ENCODE results near the gene THAP11.
A peak's percentile ranks its signal among the peaks of the same experiment; 100 is the strongest.

The THAP11 gene

GRCh38 chr16:67864594-67864993 is 22.5 kb downstream of the THAP11 start:
- DNase-seq: no peak

GRCh38 chr16:67865318-67865717 is 23.2 kb downstream of the THAP11 start:
- no peak for DNase-seq

- DNase-seq: no peak
Observed at GRCh38 chr16:67868290-67868689, 26.2 kb downstream of the THAP11 start.

- no peak for DNase-seq
Observed at GRCh38 chr16:67869653-67870052, 27.5 kb downstream of the THAP11 start.

GRCh38 chr16:67871256-67871655 is 29.1 kb downstream of the THAP11 start:
- no peak for DNase-seq

GRCh38 chr16:67872131-67872630 is 30.1 kb downstream of the THAP11 start:
- no peak for DNase-seq

GRCh38 chr16:67872631-67873434 is 30.7 kb downstream of the THAP11 start, which contains the start of gene EDC4:
TSS of gene EDC4 (plus strand) at chr16:67873052. CDS start at chr16:67873262, 210 bp downstream.
- no peak for DNase-seq

GRCh38 chr16:67873435-67874370 is 31.6 kb downstream of the THAP11 start:
- DNase-seq: no peak

- DNase-seq: no peak
Observed at GRCh38 chr16:67874372-67874771, 32.3 kb downstream of the THAP11 start.

GRCh38 chr16:67877064-67877463 is 34.9 kb downstream of the THAP11 start:
- DNase-seq: no peak

GRCh38 chr16:67878232-67878631 is 36.1 kb downstream of the THAP11 start:
- DNase-seq: no peak

GRCh38 chr16:67878846-67879245 is 36.7 kb downstream of the THAP11 start:
- no peak for DNase-seq

GRCh38 chr16:67879462-67879861 is 37.3 kb downstream of the THAP11 start:
- DNase-seq: no peak

- no peak for DNase-seq
Observed at GRCh38 chr16:67879936-67880335, 37.8 kb downstream of the THAP11 start.

- DNase-seq: no peak
Observed at GRCh38 chr16:67880584-67880983, 38.5 kb downstream of the THAP11 start.

GRCh38 chr16:67881621-67882161 is 39.6 kb downstream of the THAP11 start:
- no peak for DNase-seq

GRCh38 chr16:67882374-67883145 is 40.4 kb downstream of the THAP11 start:
- no peak for DNase-seq

GRCh38 chr16:67883146-67883871 is 41.2 kb downstream of the THAP11 start:
- DNase-seq: no peak

GRCh38 chr16:67883872-67884261 is 41.7 kb downstream of the THAP11 start:
- peak; percentile 10 for DNase-seq

- peak; percentile 26 for DNase-seq
Observed at GRCh38 chr16:67884684-67885083, 42.6 kb downstream of the THAP11 start, which contains the start of gene NRN1L. TSS of gene NRN1L (plus strand) at chr16:67884885. CDS start at chr16:67884904, 19 bp downstream.

- no peak for DNase-seq
Observed at GRCh38 chr16:67885545-67885944, 43.4 kb downstream of the THAP11 start.

- no peak for DNase-seq
Observed at GRCh38 chr16:67885976-67886375, 43.9 kb downstream of the THAP11 start.
